ENCODE data around the gene TJP3.

The TJP3 gene

DNA sequence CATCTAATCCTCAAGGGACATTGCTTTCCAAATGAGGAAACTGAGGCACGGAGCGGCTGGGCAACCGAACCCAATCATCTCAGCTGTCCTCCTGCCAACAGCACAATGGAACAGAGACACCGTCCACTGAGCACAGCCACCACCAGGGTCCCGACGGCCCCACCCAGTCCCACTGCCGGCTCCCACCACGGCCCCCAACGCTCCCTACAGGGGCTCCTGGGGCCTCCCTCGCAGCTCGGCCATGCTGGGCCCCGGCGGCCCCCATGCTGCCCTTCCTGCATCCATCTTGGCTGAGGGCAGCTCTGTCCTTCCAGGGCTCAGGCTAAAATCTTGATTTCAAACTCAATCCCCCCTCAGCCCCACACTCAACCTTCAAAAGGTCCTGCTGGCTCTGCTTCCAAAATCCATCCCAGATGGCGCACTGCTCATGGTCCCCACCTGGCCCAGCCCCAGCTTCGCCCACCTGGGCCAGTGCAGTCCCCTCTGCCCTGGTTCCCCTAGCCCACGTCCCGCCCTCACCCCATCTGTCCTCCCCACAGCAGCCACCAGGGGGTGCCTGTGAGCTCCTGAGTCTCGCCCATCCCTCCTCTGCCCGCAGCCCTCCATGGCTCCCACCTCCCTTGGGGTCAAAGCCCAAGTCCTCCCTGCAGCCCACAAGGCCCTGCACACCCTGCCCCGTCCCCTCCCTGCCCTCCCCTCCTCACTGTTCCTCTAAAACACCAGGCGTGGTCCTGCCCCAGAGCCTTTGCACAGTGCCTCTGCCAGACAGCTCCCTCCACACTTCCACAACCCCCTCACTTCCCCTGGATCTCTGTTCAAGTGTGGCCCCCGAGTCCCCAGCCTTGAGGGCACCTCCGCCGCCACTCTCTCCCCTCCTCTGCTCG, 15.8 kb upstream of the TJP3 start:
- DNase-seq = peak; percentile 42

DNA sequence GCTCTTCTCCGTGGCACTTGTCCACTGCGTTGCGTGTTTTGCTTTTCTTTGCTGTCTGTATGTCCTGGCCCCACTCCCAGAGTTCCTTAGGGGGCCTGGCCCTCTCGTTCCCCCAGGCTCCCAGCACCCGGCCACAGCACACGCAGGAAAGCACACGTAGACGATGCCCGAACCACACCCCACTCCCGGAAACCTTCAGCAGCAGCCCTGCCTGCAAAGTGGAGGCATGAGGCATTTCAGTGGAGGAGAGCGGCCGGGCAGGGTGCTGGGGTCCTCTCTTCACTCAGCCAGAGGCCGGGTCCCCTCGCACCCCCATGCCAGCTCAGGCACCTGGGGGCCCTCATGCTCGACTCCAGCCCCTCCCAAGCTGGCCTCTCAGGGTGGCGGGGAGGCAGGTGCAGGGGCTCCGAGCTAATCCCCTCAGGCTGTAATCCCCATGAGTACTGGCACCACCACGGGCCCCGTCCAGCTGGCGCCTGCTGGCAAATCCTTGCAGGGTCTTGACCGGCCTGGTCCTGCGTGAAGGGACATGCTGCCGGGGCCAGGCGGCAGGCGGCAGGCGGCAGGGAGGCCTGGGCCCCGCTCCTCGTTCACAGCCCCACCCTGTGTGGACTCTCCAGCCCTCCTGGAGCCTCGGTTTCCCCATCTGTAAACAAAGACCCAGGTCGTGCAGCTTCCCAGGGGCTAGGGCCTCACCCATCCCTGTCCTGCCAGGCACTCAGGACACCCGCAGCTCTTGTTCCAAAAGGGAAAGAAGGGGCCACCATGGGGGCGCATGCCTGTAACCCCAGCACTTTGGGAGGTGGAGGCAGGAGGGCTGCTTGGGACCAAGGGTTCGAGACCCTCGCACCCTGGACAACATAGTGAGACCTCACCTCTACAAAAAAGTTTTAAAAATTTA, 14.9 kb upstream of the TJP3 start:
- no peak for DNase-seq

DNA sequence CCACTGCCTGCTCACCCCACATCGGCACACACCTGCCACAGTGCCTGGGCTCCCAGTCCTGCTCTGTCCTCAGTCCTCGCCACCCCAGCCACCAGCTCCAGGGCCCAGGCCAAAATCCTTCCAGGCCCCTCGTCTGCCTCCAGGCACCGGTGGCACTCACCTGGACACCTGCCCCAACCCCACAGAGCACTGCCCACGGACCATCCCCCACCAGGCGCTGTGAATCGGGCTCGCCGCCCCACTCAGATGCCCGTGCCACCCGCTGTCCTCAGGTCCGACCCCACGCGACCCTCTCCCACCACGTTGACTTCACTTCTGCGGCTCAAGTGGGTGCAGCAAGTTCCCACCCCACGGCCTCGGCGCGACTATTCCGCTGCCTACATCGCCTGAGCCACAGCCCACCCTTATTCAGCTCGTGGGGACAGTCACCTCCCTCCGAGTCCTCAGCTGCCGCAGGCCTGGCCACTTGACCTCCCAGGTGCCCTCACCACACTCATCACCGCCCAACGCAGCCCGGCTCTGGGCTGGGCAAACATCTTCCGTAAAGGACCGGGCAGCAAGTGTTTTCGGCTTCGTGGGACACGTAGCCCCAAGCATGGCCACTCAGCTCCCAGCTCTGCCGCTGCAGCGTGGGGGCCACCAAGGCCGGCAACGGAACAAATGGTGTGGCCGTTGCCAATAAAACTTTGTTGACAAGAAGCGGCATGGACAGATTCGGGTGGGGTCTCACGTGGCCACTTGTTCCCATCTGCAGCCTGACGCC, 13.6 kb upstream of the TJP3 start:
- DNase-seq = no peak

DNA sequence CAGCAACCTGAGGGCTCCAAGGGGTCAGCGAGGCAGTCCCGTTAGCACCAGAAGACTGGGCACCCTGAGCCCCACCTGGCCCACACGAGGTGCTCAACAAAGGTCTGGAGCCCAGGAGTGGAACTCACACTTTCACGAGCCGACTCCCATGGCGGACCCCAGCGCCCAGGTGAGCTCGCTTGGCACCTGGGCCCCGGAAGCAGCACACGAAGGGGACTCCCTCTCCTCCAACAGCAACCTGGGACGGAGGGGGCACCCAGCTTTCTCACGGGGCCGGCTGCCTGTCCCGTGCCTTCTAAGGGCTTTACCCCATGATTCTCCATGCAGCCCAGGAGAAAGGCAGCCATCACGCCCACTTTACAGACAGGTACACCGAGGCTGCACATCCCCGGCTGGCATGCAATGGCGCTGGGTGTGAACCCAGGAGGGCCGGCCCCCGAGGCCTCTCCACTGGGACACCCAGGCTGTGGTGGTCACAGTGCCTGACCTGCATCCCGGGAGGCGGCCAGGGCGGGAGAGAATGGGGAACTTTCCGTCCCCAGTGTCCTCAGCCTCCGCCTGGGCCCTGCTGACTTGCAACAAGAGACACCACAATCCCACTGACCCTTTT, 13.0 kb upstream of the TJP3 start:
- DNase-seq = no peak

DNA sequence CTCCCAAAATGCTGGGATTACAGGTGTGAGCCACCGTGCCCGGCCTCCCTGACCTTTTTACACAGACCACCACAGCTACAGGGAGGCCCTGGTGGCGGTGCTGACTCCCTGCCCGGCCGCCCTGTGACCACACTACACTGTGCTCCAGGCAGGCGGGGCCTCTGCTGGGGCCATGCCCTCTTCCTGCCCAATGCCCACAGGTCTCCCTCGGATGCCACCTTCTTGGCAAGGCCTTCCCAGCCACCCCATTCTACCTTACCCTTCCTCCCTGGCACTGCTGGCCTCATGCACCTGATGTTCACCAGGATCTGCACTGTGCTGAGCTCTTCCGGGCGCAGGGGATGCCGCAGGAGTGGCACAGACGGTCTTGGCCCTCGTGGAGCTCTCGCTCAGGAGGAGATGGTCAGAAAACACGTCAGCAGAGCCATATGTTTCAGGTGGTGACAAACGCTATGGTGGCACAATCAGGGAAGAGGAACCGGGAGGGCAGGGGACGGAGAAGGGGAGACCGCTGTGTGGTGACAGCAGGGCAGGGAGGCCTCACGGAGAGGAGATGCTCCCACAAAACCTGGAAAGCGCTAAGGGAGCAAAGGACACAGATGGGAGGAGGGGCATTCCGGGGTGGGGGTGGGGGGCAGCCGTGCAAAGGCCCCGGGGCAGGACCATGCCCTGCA, 12.1 kb upstream of the TJP3 start:
- DNase-seq = no peak

DNA sequence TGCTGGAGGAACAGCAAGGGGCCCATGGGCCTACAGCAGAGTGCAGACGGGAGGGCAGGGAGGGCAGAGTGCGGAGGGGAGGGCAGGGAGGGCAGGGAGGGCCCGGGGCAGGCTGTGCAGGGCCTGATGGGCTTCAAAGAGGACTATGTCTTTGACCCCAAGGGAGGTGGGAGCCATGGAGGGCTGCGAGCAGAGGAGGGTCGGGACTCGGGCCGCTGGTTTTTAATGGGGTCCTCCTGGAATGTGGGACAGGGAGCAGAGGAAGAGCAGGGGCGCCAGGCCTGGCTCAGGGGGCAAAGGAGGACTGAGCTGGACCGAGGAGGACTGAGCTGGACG, 11.6 kb upstream of the TJP3 start:
- DNase-seq = no peak

DNA sequence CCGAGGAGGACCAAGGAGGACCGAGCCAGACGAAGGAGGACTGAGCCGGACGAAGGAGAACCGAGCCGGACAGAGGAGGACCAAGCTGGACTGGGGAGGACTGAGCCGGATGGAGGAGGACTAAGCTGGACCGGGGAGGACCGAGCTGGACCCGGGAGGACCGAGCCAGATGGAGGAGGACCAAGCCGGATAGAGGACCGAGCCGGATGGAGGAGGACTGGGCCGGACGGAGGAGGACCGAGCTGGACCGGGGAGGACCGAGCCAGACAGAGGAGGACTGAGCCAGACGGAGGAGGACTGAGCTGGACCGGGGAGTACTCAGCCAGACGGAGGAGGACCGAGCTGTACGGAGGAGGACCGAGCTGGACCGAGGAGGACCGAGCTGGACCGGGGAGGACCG, 11.1 kb upstream of the TJP3 start:
- DNase-seq = no peak

DNA sequence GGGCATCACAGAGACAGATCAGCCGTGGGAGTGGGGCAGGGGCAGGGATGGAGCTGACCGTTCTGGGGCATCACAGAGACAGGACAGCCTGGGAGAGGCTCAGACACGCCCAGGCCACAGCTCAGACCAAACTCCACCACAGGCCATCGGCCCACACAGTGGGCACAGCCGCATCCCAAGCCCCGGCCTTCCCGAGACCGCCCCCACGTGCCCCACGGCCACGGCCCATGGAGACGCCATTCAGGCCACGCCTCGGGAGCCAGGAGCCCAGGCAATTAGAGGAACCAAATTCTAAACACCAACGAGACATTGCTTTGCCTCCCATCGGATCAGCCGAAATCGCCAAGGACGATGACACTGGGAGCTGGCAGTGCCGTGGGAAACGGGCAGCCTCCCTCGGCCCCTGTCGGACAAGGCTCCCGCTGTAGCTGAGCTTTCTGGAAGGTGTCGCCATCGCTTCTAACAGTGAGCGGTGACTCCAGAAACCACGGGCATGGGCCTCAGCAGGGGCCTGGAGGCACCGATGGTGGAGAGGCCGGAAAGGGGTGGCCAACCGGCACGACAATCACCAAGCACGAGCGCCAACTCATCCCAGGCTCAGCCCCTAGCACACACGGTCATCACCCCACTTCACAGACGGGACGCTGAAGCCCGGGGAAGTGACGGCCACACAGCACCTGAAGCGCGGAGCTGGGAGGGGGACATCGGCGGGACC, 10.4 kb upstream of the TJP3 start:
- no peak for DNase-seq

DNA sequence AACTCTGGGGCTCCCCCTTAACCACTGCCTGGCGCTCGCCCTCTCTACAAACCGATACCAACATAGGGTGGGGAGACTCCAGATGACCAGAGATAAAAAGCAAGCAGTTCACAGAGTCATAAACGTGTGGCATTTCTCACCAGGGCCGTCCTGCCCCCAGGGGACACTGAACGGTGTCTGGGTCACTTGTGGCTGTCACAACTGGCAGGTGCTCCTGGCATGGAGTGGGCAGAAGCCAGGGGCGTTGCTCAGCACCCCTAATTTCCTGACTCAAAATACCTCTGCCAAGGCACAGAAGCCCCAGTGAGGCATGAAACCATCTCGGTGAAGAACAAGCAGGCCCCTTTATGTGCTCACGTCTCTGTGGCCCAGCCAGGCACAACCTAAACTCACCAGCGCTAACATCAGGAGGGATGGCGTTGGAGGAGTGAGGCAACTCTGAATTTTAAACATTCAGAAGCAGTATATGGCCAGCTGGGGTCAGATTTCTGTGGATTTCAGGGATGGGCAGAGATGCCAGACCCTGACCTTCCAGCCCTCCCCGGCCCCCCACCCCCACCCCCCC, 9.7 kb upstream of the TJP3 start:
- no peak for DNase-seq

DNA sequence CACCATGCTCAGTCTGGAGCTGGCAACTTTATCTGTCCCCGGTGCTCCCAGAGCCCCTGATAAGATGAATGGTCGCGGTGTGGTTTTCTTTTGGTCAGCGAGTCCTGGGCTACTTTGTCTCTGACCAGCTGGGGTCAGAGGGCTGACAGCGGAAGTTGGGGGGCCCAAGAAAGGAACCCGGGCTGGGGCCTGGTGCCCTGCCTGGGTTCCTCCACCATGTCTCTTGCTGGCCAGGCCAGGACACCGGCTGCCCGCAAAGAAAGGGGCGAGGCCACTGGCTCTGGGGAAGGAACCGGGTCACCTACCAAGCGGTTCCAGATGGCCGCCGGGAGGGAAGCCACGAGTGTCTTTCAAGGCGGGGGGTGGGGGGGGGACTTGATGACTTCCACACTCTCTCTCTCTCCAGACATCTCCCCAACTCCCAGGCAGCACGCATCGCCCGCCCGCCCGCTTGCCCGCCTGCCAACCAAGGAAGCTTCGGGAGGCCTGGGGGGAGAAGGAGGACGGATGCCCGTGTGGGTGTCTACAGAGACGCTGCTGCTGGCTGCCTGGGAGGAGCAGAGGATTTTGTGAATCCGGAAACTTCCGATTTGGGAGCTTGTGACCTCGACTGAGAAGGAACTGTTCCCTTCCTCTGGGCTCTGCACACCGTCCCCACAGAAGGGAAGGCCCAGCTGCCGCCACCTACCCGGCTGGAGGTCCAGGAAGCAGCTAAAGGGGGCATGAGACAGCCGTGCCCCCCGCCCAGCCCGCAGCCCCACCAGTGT, 9.0 kb upstream of the TJP3 start:
- DNase-seq = peak; percentile 30

DNA sequence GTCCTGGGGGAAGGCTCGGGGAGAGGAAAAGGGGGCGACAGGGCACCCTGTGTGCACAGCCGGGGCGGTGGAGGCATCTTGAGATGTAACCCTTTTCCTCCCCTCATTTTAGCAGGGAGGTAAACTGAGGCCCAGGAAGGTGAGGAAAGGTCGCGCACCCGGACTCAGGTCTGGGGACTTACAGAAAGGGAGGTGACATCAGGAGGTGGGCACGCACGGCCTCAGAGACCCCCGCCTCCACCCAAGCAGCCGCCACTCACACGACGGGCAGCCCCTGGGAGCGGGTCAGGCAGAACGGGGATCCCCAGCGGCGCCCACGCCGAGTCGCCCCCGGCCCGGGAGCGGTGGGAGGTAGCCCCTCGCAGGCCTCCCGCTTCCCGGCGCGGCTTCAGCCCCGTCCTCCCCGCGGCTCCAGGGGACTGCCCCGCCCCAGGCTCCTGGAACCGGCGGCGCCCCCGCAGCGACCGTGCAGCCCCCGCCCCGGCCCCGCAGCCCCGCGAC, 8.4 kb upstream of the TJP3 start:
- DNase-seq = no peak

DNA sequence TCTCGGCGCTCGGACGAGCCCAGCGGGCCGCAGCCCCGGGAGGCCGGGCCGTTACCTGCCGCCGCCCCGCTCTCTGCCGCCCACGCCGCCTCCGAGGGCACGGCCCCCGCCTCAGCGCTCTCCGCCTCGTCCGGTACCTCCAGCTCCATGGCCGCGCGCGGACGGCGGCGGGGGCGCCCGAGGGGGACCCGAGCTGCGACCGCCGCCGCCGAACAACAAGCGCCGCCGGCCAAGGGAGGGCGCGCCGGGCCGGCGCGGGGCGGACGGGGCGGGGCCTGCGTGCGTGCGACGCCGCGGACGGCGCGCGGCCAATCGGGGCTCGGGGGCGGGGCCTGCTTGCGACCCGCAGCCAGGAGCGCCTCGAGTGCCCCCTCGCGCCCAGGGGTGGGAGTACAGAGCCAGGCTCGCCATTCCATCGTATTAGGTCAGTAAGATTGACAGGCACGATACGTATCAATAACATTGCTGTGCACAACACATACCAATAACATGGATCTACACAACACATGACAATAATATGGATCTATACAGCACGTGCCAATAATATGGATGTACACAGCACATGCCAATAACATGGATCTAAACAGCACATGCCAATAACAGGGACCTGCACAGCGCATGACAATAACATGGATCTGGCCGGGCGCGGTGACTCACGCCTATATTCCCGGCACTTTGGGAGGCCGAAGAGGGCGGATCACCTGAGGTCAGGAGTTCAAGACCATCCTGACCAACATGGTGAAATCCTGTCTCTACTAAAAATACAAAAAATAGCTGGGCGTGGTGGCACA, 7.7 kb upstream of the TJP3 start, which contains the start of gene PIP5K1C:
Gene PIP5K1C, minus strand, starts transcription at position 227 of the 791 bp plus-strand sequence. Its CDS starts 78 bp downstream, at position 149.
- peak; percentile 90 for DNase-seq

DNA sequence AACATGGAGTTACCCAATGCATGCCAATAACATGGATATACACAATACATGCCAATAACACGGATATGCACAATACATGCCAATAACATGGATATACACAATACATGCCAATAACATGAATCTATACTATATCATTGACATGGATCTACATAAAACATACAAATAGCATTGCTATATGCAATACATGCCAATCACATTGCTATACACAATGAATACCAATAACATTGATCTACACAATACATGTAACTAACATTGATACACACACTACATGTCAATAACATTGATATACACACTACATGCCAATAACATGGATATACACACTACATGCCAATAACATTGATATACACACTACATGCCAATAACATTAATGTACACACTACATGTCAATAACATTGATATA, 7.0 kb upstream of the TJP3 start:
- no peak for DNase-seq

DNA sequence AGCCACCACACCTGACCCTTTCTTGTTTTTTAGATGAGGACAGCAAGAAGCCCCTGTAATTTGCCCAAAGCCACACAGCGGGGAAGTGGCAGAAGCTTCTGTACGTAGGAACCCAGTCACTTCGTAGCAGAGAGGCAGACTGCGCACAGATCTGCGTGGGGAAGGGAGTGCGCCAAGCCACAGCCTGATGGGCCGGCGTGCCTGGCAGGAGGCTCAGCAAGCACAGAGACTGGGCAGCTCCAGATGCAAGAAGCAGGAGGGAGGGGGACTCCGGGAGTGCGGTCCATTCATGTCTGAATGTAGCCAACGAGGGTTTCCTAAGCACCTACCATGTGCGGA, 347 bp upstream of the TJP3 start:
- no peak for DNase-seq

DNA sequence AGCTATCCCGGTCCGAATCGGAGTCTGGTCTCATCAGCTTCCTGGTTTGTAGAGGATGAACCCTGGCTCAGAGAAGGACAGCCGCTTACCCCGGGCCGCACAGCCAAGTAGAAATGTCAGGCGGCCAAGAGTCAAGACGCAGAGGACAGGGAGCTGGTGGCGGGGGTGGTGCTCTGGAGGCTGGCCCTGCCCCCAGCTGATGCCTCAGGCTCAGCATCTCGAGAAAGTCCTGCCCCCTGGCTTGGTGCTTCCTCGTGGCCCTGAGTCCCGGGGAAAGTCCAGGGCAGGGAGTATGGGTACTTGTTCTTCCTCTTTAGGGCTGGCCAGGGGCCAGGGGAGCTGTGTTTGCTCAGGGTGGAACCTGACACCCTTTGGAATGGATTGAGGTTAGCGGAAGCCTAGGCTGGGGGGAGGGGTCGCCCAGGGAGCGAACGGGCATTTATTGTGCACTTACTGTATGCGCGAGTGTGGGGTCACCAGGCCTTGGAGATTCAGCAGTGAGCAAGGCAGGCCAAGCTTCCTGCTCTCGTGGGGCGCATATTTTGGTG, 2.2 kb downstream of the TJP3 start:
- no peak for DNase-seq

DNA sequence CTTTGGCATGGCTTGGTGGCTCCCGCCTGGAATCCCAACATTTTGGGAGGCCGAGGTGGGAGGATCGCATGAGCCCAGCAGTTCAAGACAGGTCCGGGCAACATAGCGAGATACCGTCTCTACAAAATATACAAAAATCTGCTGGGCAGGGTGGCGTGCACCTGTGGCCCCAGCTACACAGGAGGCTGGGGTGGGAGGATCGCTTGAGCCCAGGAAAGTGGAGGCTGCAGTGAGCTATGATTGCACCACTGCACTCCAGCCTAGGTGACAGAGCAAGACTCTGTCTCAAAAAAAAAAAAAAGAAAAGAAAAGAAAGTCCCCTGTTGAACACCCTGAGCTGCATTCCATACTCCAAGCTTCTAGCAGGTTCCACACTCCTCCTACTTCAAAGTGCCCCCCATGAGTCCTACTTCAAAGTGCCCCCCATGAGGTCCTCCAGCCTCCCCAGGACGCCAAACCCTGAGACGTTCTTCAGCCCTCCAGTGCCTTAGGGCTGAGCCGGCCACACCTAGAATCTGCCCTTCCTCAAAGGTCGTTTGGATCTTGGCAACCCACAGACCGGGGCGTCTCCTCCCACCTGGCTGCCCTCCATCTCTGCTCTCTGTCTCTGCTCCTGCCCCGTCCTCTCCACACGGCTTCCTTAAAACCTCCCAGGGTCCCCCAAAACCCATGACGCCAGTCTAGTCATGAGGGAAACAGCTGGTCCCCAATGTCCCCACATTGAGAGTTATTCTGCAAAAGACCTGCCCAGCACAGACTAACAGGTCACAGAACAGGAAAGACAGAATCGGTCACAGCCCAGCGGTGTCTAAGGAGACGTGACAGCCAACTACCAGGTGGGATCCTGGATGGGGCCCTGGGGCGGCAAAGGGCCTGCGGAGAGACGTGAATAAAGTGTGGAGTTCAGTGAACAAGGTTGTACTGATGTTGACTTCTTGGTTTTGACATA, 4.8 kb downstream of the TJP3 start:
- DNase-seq = no peak

DNA sequence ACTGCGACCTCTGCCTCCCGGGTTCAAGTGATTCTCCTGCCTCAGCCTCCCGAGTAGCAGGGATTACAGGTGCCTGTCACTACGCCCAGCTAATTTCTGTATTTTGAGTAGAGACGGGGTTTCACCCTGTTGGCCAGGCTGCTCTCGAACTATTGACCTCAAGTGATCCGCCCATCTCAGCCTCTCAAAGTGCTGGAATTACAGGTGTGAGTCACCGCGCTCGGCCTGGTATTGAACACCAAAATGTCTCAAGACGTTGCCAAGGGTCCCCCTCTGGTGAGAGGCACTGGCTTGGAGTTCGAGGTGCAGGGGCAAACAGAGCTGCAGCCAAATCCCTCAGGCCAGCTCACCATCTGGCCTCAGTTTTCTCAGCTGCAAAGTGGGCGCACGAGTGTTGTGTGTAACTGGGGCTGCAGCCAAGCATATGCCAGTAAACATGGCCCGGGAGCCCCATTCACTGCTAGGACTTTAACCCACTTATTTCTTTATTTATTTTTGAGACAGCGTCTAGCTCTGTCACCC, 8.0 kb downstream of the TJP3 start:
- DNase-seq = no peak

DNA sequence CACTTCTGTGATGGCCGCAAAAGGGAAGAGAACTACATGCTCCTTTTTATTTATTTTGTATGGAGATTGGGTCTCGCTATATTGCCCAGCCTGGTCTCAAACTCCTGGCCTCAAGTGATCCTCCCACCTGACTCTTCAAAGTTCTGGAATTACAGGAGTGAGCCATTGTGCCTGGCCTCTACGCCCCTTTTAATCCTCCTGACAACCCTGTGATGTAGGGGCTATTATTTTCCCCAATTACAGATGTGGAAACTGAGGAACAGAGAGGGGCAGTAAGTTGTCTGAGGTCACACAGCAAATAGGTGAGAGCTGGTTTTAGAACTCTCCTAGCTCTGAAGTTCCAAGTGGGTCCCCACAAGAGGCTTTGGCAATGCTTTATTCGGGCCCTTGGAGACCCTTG, 11.7 kb downstream of the TJP3 start:
- no peak for DNase-seq

Data from stimulated activated CD4-positive, alpha-beta T cell treated with anti-CD3 and anti-CD28 coated beads, Interleukin-1b, Interleukin-23, amount 100 ng/mL, for 48 hours (primary cell).